ENCODE results near the gene ABHD14A. TPM values are rescaled to one million over a fixed set of nuclear protein-coding genes. Genes with fewer than 3 reads are reported as not detected.
A peak's percentile ranks its signal among the peaks of the same experiment; 100 is the strongest.

ABHD14A gene
- total RNA-seq, 6 experiments from 2014 or later, result 8.3 to 22.2 (median 15.1) TPM

- peaks cover 0 to 3% (median 0%) of the 10 kb centered on the region in 4 donors for H3K36me3 ChIP-seq
- H3K27ac ChIP-seq, result peak overlapping the region; percentile 74 to 91 (median 83)
- no peaks in the 10 kb centered on the region for H3K9me3 ChIP-seq
- ATAC-seq (peak in 2 of 4 donors; percentile 4 to 21), DNase-seq (no peak)
- TF ChIP-seq, protein P1, sequence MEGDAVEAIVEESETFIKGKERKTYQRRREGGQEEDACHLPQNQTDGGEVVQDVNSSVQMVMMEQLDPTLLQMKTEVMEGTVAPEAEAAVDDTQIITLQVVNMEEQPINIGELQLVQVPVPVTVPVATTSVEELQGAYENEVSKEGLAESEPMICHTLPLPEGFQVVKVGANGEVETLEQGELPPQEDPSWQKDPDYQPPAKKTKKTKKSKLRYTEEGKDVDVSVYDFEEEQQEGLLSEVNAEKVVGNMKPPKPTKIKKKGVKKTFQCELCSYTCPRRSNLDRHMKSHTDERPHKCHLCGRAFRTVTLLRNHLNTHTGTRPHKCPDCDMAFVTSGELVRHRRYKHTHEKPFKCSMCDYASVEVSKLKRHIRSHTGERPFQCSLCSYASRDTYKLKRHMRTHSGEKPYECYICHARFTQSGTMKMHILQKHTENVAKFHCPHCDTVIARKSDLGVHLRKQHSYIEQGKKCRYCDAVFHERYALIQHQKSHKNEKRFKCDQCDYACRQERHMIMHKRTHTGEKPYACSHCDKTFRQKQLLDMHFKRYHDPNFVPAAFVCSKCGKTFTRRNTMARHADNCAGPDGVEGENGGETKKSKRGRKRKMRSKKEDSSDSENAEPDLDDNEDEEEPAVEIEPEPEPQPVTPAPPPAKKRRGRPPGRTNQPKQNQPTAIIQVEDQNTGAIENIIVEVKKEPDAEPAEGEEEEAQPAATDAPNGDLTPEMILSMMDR (IDR thresholded peaks at IDR 0.05), result no peak
- peak; percentile 70 for TF ChIP-seq POLR2A (IDR thresholded peaks at IDR 0.05)
- peak overlapping the region; percentile 55 to 80 (median 64) for H3K4me3 ChIP-seq
- 41% methylated on average over 22 of the region's 22 CpGs for WGBS (ENCODE audit: insufficient coverage, low coverage, low lambda C conversion rate, missing lambda C conversion rate)
- intact Hi-C loops (cut with DNase I), result no loop called here
- no peaks in the 10 kb centered on the region for H3K27me3 ChIP-seq
- H3K4me1 ChIP-seq, result peaks cover 0 to 28% (median 7%) of the 10 kb centered on the region in 4 donors
Measured at GRCh38 chr3:51983578-51984268, 8.9 kb downstream of the ABHD14A start.

DNA sequence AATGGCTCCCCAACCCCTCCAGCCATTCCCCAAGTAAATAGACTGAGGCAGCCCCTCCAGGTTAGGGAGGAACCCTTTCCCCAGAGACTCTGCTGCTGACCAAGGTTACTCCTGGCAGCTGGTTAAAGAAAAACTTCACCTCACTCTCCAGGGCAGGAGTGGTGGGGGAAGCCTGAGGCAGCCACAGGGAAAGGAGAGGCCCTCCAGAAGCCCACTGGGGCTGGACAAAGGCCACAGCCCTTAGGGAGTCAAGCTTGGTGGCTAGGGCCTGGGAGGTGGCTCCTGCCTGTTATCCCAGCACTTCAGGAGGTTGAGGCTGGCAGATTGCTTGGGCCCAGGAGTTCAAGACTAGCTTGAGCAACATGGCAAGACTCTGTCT lies 9.4 kb downstream of the ABHD14A start:
- TF ChIP-seq POLR2A (IDR thresholded peaks at IDR 0.05), result no peak
- TF ChIP-seq, protein P1 (IDR thresholded peaks at IDR 0.05), result no peak
- peaks cover 0 to 28% (median 7%) of the 10 kb centered on the region in 4 donors for H3K4me1 ChIP-seq
- intact Hi-C loops (cut with DNase I), result no loop called here

GRCh38 chr3:51985063-51985462 lies 10.2 kb downstream of the ABHD14A start:
- WGBS (ENCODE audit: insufficient coverage, low coverage, low lambda C conversion rate, missing lambda C conversion rate), result no CpG with 5 or more reads among the region's 6 CpGs
- Histone ChIP-seq H3K4me3 (no peak overlapping the region), H3K27ac (peak overlapping the region in 2 of 3 donors; percentile 83 to 91), H3K27me3 (no peaks in the 10 kb centered on the region), H3K4me1 (peaks cover 0 to 28% (median 7%) of the 10 kb centered on the region in 4 donors), H3K36me3 (peaks cover 0 to 3% (median 0%) of the 10 kb centered on the region in 4 donors), H3K9me3 (no peaks in the 10 kb centered on the region)
- ATAC-seq (no peak), DNase-seq (no peak)
- TF ChIP-seq, protein P1 (IDR thresholded peaks at IDR 0.05), result no peak
- TF ChIP-seq POLR2A (IDR thresholded peaks at IDR 0.05), result no peak
- intact Hi-C loops (cut with DNase I), result loop anchor here in 1 of 2 donors (5.0 kb wide), 1 partner anchor 43 kb away; the partner anchor contains the start of genes PARP3 and RRP9

More for the DNA sequence above, 9.4 kb downstream of the ABHD14A start:
- Histone ChIP-seq H3K36me3 (peaks cover 0 to 3% (median 0%) of the 10 kb centered on the region in 4 donors), H3K27ac (peak overlapping the region; percentile 74 to 91 (median 83)), H3K9me3 (no peaks in the 10 kb centered on the region), H3K27me3 (no peaks in the 10 kb centered on the region), H3K4me3 (peak overlapping the region; percentile 55 to 80 (median 64))
- no peak for ATAC-seq
- no peak for DNase-seq

DNA sequence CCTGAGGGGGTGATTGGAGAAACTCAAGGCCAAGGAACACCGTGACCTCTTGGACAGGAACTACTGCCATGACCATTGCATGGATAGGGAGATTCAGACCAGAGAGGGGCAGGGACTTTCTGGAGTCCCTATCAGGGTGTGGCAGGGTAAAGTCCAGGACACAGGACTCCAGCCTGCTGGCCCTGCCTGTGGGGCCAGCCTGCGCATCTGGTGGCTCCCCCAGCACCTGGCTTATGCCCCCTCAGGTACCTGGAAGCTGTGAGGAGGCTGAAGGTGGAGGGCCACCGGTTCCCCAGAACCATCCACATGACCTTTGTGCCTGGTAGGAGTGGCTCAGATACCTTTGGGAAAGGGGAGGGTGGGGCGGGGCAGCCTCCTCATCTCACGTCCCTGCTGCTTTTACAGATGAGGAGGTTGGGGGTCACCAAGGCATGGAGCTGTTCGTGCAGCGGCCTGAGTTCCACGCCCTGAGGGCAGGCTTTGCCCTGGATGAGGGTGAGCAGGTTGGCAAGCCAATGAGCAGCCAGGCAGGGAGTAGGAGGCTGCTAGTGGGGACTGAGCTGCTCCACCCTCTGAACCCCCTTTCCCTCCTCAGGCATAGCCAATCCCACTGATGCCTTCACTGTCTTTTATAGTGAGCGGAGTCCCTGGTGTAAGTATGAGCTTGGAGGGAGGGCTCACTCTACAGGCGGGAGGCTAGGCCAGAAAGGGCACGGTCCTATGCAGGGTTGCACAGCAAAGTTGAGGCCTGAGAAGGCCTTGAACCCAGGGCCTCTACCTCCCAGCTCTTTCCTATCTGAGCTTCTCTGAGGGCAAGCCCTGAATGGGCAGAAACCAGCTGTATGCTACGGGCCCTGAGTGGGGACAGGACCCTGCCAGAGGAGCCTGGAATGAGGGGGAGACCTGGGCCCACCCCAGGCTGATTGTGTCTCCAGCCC lies 11.4 kb downstream of the ABHD14A start:
- DNase-seq (no peak), ATAC-seq (peak in 1 of 4 donors; percentile 3)
- intact Hi-C loops (cut with DNase I), result loop anchor here in 1 of 2 donors (5.0 kb wide), 1 partner anchor 44 kb away; the partner anchor contains the start of genes PARP3 and RRP9
- 67% methylated on average over 4 of the region's 12 CpGs for WGBS (ENCODE audit: insufficient coverage, low coverage, low lambda C conversion rate, missing lambda C conversion rate)
- peaks cover 0 to 3% (median 0%) of the 10 kb centered on the region in 4 donors for H3K36me3 ChIP-seq
- no peak overlapping the region for H3K4me3 ChIP-seq
- TF ChIP-seq, protein P1 (IDR thresholded peaks at IDR 0.05), result no peak
- H3K4me1 ChIP-seq, result peaks cover 0 to 27% (median 7%) of the 10 kb centered on the region in 4 donors
- no peak overlapping the region for H3K27ac ChIP-seq
- H3K27me3 ChIP-seq, result no peaks in the 10 kb centered on the region
- H3K9me3 ChIP-seq, result no peaks in the 10 kb centered on the region
